GM21825 (cell line): ENCODE data around the gene CAMK2A.

Source experiments
- ATAC-seq: cut with Tn5 transposase; IDR thresholded peaks from one replicate; pipeline ENCODE4 v1.9.1; 2021; ENCODE audit warnings: mild to moderate bottlenecking, moderate library complexity; ENCODE audit not compliant: unreplicated experiment

Gene CAMK2A

GRCh38 chr5:150301901-150302300 is 12.3 kb upstream of the CAMK2A start:
- no peak for ATAC-seq

DNA sequence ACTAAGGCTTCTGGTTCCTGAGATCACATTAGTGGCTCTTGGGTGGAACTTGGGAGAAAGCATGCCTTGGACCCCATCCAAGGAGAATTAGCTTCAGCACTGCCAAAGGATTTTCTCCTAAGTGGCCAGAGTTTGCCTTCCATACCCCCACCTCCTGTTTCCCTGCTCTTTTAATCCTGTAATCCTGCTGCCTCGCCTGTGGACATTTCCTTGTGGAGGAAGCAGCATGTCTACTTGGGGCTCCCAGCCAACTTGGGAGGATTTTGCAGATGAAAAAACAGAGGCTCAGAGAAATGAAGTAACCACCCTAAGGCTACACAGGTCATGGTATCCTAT is 11.6 kb upstream of the CAMK2A start:
- ATAC-seq: no peak

GRCh38 chr5:150300496-150301169 is 11.1 kb upstream of the CAMK2A start:
- no peak for ATAC-seq

DNA sequence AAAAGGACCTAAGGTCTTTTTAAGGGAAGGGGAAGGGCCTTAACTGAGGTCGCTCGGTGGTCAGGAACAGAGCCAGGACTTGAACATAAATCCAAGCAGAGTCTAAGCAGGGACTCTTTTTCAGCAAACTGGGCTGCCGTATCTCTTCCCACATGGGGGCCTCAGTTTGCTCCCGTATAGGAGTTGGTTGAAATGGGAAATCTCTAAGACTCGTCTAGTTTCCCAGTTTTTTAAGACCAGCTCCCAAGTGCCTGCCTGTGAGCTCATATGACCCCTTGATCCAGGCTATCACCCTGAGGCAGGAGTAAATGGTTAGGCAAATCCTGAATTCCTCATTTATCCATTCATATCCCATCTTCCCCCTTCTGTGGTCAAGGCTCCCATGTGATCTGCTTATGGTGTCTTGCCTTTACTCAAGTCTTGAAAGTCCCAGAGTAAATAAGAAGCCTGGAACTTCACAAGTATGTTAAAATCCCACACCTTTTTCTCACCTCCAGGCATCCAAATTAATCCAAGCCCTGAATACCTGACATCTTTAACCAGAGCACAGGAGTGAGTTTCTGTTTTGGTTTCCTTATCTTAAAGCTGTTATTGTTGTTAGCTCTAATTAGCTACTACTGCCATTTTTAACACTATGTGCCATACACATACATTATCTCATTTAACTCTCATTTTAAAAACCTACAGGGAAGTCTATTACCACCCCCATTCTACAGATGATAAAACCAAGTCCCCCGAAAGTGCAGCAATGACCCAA is 10.2 kb upstream of the CAMK2A start:
- no peak for ATAC-seq

DNA sequence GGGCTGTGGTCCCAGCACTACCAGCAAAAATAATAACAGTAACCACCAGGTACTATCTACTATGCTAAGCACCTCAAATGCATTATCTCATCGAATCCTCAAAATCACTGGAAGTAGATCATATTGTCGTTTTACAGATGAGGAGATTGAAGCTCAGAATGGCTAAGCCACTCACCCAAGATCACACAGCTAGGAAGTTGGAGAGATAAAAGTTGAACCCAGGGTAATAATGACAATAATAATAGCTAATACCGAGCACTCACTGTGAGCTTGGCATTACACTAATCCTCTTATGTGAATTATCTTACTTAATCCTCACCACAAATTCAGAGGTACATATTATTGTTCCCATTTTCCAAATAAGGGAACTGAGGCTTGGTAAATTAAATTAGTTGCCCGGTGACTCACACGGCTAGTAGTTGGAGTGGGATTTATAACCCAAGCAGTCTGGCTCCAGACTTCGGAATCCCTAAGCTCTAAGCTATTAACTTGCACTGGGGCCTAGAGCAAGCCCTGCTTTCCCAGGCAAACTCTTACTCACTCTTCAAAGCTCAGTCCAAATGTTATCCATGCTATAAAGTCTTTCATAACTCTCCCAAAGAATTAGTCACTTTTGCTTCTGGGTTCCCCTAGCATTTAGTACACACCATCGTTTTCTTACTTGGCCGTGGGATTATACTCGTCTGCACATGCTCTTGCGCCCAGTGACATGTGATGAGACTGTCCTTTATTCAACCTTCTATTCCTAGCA is 9.3 kb upstream of the CAMK2A start:
- no peak for ATAC-seq

GRCh38 chr5:150297934-150298595 is 8.5 kb upstream of the CAMK2A start:
- no peak for ATAC-seq

DNA sequence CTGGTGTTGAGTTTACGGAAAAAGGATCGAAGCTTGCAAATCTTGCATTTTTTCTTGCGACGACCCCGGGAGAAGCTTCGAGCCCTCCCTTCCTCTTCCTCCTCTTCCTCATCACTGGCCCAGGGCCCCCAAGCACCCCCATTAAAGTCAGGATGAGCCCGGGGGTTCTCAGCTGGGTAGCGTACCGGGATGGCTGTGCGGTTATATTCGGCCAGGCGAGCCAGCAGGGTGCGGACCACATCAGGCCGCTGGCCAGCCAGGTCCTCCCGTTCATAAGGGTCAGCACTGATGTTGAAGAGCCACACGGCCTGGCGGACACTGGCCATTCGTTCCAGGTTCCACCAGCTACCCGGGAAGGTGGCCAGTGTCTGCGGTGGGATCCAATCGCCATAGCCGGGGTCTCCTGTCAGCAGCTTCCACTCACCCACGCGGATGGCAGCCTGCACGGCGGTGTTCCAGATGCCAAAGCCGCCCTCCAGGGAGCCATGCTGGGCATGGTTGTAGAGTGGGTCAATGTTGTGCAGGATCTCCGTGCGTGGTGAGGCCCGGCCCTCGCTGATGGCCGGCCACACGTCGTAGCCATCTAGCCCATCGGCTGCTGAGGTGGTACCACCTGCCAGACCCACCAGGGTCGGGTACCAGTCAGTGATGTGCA is 7.8 kb upstream of the CAMK2A start:
- ATAC-seq: no peak

DNA sequence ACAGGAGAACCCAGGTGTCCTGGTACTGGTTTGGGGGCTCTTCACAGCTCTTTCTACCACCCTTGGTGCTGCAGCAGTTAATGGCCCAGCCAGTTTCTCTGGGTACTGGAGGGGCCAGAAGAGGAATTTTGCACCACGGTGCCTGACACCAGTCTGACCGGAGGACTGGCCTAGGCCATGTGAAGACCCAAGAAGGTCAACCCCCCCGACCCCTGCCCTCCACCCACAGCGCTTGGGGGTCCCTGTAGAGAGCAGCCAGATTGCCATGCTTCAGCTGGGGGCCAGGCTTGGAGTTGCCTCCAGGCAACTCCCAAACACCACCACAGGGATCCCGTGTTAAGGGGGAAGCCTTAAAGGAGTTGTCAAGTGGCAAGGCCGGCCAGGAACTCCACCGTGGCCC is 6.9 kb upstream of the CAMK2A start:
- ATAC-seq: no peak

- no peak for ATAC-seq
These were observed 6.3 kb upstream of the CAMK2A start for GRCh38 chr5:150295741-150296486.

DNA sequence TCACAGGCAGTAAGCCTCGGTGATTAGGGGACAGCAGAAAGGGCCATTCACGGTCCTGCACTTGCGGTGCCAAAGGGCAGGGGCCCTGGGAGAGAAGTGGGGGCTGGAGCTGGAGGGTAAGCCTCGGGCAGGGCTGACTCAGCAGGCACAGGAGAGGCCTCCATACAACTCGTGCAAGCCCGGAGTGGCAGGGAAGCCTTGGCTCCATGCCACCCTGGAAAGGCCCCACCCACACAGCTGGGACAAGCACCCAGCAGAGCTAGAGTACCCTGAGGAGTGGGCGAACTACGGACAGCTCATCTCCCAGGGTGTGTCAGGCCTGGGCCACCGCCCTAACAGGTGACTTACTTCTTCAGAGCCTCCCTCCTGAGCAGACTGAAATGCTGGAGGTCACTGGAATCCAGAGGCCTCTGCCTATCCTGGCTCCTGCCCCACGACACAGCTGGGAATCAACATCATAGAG is 5.6 kb upstream of the CAMK2A start:
- no peak for ATAC-seq

DNA sequence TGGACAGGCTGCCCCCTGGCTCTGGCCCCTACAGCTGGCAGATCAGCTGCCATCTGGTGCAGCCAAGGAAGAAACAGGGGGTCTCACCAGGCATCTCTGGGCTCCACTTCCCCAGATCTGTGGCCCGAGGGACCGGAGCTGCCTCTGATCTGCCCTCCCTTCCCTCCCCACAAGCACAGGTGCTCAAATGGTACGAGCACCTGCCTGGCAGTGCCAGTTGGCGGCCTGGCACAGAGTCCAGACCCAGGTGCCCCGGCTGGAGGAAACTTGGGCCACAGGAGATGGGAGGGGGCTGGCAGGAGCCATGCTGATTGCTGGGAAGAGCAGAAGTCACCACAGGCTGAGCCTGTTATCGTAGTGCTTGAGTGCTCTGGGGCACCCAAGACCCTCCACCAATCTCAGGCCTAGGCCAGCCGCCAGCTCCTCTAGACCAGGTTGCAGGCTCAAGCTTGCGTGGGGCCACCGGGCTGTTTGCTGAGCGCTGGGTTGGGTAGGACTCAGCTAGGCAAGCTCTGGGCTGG is 5.0 kb upstream of the CAMK2A start:
- no peak for ATAC-seq

GRCh38 chr5:150293091-150293941 is 3.7 kb upstream of the CAMK2A start:
- ATAC-seq: no peak

DNA sequence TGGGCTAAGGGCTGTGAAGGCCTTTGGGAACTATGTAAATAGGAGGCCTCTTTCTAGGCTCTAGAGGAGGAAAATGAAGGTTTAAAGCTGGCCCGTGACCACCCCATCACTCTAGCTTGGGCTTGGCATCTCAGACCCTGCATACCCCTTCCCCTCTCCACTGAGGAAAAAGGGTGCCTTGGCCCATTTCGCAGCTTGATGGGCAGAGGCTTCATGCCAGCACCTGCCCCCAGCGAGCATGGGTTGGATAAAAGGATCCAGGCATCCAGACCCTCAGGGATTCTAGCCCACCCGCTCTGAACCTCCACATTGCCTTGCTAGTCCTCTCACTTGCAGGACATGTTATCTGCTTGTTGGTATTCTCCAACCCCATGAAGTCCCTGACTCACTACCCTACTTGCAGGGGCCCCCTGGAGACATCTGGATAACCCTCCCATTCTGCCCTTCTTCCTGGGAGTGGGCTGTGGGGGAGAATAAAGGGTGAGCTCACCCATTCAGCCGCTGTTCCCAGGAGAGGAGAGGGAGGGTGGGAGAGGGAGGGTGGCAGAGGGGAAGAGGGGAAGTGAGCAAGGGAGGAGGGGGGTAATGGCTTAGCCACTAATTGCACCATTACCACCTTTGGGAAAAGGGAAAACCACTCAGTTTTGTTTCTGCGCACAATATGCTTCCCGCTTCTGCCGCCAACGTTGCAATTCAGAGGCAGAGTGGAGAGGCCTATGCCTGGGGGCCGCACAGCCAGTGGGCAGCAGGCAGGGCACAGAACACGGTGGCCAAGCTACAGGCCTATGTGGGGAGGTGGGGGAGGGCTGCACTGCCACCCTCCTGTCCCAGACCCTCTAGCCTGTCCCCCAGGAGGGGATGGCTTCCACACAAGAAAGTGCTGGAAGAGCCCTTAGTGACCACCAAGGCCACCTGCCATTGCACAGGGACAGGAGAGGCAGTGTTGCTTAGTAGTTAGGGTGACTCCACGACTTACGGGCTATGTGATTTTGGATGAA is 2.1 kb upstream of the CAMK2A start:
- no peak for ATAC-seq

GRCh38 chr5:150288791-150289190 is 782 bp downstream of the CAMK2A start:
- no peak for ATAC-seq

- no peak for ATAC-seq
These were observed 1.2 kb downstream of the CAMK2A start for GRCh38 chr5:150288361-150288760.

DNA sequence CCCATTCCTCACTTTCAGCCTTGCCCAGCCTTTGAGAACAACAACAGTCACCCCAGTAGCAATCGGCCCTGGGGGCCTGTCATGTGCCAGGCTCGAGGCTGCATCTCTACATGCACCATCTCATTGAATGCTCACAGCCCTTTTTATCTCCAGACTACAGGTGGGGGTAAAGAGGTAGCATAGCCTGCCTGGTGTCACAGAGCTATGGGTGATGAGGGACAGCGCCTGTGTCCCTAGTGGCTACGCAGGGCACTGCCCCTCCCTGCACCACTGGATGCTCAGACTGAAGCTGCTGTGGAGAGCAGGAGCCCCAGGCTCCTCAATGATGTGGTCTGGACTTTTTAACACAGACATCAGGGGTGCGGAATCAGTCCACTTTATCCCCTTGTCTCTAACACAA is 2.8 kb downstream of the CAMK2A start:
- no peak for ATAC-seq

GRCh38 chr5:150285114-150285513 is 4.5 kb downstream of the CAMK2A start:
- ATAC-seq: no peak

DNA sequence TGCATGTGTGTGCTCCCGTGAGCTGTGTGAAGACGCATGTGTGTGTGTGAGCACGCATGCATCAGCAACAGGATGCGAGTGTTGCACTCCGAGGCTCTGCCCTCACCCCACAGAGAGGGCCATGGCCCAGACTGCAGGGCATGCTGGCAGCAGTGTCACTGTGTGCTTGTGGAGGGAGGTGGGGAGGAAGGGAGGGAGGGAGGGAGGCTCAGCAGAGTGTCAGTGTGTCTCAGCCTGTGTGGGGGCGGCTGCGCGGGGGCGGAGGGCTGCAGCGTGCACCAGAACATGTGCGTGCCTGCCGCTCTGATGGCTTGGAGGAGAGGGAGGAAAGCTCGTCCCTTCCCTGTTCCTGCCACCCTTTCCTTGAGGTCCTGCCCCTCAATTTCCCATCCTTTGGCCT is 5.3 kb downstream of the CAMK2A start:
- no peak for ATAC-seq
